Stomach smooth muscle (tissue), 2 donors: ENCODE results near the gene RS1.

Experiments
- H3K27ac ChIP-seq: one replicate; pipeline ENCODE4 v1.7.0; 2013; ENCODE audit warnings: mild to moderate bottlenecking, low read length, inconsistent platforms
- H3K27me3 ChIP-seq, 2 donors: one replicate each; pipeline ENCODE4 v1.7.0; 2013; ENCODE audit warnings: low read length in 2 of 2; ENCODE audit not compliant: insufficient read depth in 2 of 2, control insufficient read depth in 1 of 2
- H3K36me3 ChIP-seq, 2 donors: one replicate each; pipeline ENCODE4 v1.7.0; 2013; ENCODE audit warnings: low read length in 2 of 2; ENCODE audit not compliant: control insufficient read depth in 2 of 2, insufficient read depth in 2 of 2
- H3K4me1 ChIP-seq: one replicate; pipeline ENCODE4 v1.7.0; 2013; ENCODE audit warnings: low read length; ENCODE audit not compliant: control insufficient read depth, insufficient read depth
- H3K4me3 ChIP-seq, 2 donors: one replicate each; pipeline ENCODE4 v1.7.0; 2013; ENCODE audit warnings: low read length in 2 of 2
- H3K9ac ChIP-seq, 2 donors: one replicate each; pipeline ENCODE4 v1.7.0; 2013; ENCODE audit warnings: low read length in 2 of 2, mild to moderate bottlenecking in 1 of 2
- H3K9me3 ChIP-seq, 2 donors: one replicate each; pipeline ENCODE4 v1.7.0; 2013; ENCODE audit warnings: low read length in 2 of 2; ENCODE audit not compliant: control insufficient read depth in 2 of 2
- donor health status: healthy.
- donor health status: Pancreatic carcinoma.

Gene RS1

DNA sequence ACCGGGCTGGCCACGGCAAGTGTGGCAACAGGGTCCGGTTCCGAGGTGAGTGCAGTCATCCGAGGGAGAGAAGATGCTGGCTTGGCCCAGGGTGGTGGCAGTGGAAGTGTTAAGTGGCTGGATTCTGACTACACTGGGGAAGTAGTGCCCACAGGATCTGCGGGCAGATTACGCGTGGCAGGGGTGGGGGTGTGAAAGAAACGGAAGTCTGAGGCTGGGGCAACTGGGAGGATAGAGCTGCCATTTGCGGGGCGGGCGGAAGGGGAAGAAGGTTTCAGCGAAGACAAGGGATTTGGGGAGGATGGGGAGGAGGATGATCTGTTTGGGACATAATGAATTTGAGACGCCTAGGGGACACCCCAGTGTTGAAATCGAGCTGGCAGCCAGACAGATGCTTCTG, 5.3 kb downstream of the RS1 start:
- no peaks in the 10 kb centered on the region for H3K9me3 ChIP-seq
- H3K27ac ChIP-seq: no peak overlapping the region

DNA sequence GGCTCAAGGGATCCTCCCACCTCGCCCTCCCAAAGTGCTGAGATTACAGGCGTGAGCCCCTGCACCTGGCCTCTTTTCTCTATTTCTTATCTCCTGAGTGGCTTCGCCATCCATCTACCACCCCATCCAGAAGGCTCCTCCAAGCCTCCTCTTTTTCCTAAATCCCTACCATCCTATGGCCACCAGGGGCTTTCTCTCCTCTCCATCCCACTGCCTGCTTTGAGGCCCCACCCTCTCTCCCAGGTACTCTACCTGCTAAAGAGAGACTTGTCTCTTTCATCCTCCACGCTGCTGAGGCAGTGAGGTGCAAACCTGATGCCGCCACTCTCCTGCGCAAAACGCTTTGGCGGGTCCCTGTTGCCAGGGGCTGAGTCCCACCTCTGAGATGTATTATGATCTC, 7.0 kb downstream of the RS1 start:
- H3K4me1 ChIP-seq: no peaks in the 10 kb centered on the region
- H3K9ac ChIP-seq: no peak overlapping the region
- H3K27me3 ChIP-seq: no peaks in the 10 kb centered on the region
- H3K36me3 ChIP-seq: no peaks in the 10 kb centered on the region
- no peaks in the 10 kb centered on the region for H3K9me3 ChIP-seq
- no peak overlapping the region for H3K4me3 ChIP-seq
- H3K27ac ChIP-seq: no peak overlapping the region

More for the DNA sequence above, 5.3 kb downstream of the RS1 start:
- Histone ChIP-seq H3K27me3 (no peaks in the 10 kb centered on the region), H3K4me3 (no peak overlapping the region), H3K9ac (no peak overlapping the region), H3K36me3 (no peaks in the 10 kb centered on the region), H3K4me1 (no peaks in the 10 kb centered on the region)

DNA sequence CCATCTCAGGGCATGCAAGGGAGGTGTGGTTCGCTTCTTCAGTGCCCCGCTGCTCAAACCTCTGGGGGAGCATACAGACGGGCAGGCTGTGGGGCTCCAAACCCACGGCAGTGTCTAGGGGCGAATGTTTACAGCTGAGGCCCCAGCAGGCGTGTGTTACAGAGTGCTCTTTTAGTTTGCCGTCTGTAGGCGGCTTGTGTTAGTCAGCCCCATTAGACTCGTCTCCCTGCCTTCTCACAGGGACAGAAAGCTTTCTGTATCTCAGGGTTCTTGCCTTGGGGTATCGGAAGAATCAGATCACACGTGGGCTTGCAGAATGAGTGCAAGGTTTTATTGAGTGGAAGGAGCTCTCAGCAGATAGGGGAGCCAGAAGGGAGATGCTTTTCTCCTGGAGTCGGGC, 10.6 kb downstream of the RS1 start:
- H3K9ac ChIP-seq: no peak overlapping the region
- no peak overlapping the region for H3K4me3 ChIP-seq
- H3K9me3 ChIP-seq: no peaks in the 10 kb centered on the region
- no peaks in the 10 kb centered on the region for H3K36me3 ChIP-seq
- no peak overlapping the region for H3K27ac ChIP-seq
- no peaks in the 10 kb centered on the region for H3K4me1 ChIP-seq
- H3K27me3 ChIP-seq: no peaks in the 10 kb centered on the region

DNA sequence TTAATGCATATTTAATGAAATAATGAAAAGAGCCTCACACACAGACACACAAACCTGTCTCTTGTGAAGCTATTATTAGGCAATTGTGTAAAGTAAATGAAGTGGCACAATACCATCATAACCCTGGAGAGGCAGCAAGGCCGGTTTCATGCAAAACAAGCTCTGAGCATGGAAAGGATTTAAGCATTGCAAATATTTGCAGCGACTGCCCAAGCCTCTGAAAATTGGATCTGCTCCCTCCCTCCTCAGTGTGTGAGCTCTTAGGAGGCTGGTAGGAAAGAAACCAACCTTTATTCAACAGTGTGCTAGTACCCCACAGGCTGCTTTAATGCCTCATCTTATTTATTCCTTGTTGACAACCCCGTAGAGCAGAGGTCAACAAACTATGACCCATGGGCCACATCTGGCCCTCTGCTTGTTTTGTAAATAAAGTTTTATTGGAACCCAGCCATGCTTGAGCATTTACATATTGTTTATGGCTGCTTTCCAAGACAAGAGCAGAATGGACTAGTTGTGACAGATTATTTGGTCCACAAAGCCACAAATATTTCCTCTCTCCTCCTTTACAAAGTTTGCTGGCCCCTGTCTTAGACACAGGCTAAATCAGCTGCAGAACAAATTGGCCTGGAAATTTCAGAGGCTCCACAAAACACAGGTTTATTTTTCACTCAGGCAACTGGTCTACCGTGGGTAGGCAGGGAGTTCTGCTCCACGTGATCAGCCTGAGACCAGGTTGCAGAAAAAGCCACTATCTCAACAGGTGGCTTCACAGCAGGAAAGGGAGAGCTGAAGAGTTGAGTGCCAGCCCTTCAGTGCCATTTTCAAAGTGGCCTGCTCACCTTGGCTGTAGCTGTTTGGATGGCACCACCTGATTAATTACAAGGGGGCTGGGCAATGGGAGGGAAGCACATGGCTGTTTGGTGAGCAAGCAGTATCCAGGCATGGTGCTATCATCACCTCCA, 16.8 kb downstream of the RS1 start:
- Histone ChIP-seq H3K27ac (no peak overlapping the region), H3K36me3 (no peaks in the 10 kb centered on the region), H3K27me3 (no peaks in the 10 kb centered on the region)

DNA sequence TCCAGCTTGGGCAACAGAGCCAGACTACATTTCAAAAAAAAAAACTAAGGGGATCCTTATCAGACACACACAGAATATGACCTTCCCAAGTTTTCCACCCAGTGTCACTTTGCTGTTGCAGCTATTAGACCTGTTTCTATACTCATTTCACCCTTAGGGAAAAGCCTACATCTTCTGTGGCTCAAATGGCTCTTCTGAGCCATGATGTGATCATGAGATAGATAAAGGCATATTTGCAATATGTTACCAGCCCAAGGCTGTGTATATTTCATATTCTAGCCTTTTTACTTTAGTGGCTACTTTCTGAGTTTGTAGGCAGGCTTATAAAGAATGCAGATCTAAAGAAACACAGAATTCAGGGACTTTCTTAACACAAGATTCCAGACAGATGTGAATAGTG, 19.3 kb downstream of the RS1 start:
- no peak overlapping the region for H3K27ac ChIP-seq
- H3K9ac ChIP-seq: no peak overlapping the region
- H3K4me1 ChIP-seq: no peaks in the 10 kb centered on the region
- no peaks in the 10 kb centered on the region for H3K9me3 ChIP-seq
- no peaks in the 10 kb centered on the region for H3K36me3 ChIP-seq
- H3K4me3 ChIP-seq: no peak overlapping the region
- no peaks in the 10 kb centered on the region for H3K27me3 ChIP-seq

More for the DNA sequence above, 16.8 kb downstream of the RS1 start:
- H3K4me3 ChIP-seq: no peak overlapping the region
- H3K9me3 ChIP-seq: no peaks in the 10 kb centered on the region
- H3K9ac ChIP-seq: no peak overlapping the region
- H3K4me1 ChIP-seq: no peaks in the 10 kb centered on the region

DNA sequence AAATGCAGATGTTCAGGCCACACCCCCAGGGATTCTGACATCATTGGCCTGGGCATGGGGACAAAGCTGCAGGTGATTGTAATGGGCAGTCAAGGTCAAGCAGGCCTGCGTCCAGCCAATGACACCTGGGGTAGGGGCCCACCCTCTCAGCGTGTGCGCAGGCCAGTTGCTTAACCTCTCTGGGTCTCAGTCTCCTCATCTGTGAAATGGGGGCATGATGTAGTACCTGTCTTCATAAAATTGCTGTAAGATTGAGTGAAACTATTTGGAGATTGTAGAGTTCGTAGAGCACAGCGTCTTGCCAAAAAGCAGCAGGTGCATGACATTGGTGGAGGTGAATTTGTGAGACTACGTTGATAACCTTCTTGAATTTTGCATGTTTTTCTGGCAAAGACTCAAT, 21.2 kb downstream of the RS1 start:
- no peak overlapping the region for H3K9ac ChIP-seq
- no peaks in the 10 kb centered on the region for H3K27me3 ChIP-seq
- H3K4me1 ChIP-seq: no peaks in the 10 kb centered on the region
- H3K4me3 ChIP-seq: no peak overlapping the region
- no peaks in the 10 kb centered on the region for H3K36me3 ChIP-seq
- no peak overlapping the region for H3K27ac ChIP-seq
- H3K9me3 ChIP-seq: no peaks in the 10 kb centered on the region

DNA sequence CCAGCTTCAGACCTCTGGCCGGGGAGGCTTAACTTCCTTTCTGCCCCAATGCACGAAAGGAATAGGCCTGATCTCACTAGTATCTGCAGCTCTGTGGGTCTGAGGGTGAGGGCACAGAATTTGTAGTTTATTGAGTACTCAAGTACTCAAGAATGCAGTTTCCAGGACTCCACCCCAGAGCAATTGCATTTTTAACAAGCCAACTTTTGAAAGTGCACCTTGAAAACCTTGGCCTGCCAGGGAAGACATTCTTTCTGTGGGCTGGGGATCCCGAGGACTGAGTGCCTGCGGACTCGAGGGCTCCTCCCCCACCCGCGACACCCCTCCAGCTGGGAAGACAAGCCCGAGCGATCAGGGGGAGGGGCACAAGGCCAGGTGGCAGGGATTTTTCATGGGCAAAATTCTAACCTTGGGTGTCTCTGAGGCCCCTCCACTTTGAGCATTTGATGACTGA, 22.4 kb downstream of the RS1 start:
- Histone ChIP-seq H3K36me3 (no peaks in the 10 kb centered on the region), H3K27ac (no peak overlapping the region), H3K27me3 (no peaks in the 10 kb centered on the region), H3K9ac (no peak overlapping the region), H3K4me1 (no peaks in the 10 kb centered on the region), H3K4me3 (no peak overlapping the region), H3K9me3 (no peaks in the 10 kb centered on the region)

DNA sequence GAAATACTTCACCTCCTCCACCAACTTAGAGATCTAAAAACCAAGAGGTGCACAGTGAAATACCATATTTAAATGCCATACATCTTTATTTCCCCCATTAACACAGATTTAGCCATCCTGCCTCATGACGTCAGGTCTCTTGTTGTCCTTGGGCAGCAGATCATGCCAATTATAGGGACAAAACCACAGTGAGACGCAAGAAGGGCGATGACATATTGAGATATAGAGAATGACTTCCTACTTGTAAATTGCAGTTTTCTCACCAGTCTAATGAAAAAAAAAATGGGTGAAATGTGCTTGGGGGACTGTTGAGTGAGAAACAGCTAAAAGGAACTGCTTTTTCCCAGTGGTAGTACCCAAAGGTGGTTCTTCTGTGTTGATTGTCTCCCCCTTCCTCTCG, 24.3 kb downstream of the RS1 start:
- Histone ChIP-seq H3K36me3 (no peaks in the 10 kb centered on the region), H3K27ac (no peak overlapping the region), H3K4me1 (no peaks in the 10 kb centered on the region), H3K27me3 (no peaks in the 10 kb centered on the region), H3K4me3 (no peak overlapping the region), H3K9ac (no peak overlapping the region), H3K9me3 (no peaks in the 10 kb centered on the region)

DNA sequence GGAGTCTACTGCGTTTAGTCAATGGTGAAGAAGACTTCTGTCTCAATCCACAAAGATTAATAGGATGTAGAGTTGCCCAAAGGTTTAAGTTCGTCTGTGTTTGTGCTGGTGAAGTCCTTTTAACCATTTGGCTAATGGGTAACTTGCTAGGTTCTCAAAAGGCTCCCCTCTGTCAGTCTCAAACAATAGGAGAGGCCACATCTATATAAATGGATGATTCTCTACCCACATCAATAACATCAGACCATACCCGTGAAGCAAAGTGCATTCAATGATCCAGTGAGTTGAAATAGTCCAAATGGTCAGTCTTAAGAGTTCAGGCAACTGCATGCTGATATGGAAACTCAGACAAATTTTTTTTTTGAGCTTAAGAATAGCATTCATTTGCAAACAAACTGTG, 28.1 kb downstream of the RS1 start:
- Histone ChIP-seq H3K4me3 (no peak overlapping the region), H3K9ac (no peak overlapping the region), H3K4me1 (no peaks in the 10 kb centered on the region), H3K27ac (no peak overlapping the region), H3K36me3 (no peaks in the 10 kb centered on the region), H3K9me3 (no peaks in the 10 kb centered on the region), H3K27me3 (peaks cover 0 to 2% of the 10 kb centered on the region in 2 donors)

DNA sequence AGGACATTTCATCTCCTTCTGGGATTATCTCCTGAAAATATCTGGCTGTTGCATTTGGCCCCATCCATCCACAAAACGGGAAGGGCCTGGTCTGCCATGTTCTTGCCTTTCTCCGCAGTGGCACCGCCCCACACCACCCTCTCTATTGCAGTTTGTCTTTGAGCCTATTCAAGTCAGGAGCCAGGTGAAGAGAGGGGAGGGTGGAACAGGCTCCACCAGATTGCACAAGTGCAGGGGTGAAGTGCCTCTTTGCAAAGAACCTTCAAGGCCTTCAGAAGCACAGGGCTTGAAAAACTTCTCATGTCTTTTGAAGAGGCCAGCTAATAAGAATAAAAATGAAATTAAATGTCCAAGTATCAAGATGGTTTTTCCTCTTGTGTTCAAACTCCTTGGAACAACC, 28.7 kb downstream of the RS1 start:
- H3K27me3 ChIP-seq: peaks cover 0 to 2% of the 10 kb centered on the region in 2 donors
- H3K9me3 ChIP-seq: no peaks in the 10 kb centered on the region
- H3K27ac ChIP-seq: no peak overlapping the region
- no peaks in the 10 kb centered on the region for H3K36me3 ChIP-seq
- H3K9ac ChIP-seq: no peak overlapping the region
- H3K4me1 ChIP-seq: no peaks in the 10 kb centered on the region
- H3K4me3 ChIP-seq: no peak overlapping the region

DNA sequence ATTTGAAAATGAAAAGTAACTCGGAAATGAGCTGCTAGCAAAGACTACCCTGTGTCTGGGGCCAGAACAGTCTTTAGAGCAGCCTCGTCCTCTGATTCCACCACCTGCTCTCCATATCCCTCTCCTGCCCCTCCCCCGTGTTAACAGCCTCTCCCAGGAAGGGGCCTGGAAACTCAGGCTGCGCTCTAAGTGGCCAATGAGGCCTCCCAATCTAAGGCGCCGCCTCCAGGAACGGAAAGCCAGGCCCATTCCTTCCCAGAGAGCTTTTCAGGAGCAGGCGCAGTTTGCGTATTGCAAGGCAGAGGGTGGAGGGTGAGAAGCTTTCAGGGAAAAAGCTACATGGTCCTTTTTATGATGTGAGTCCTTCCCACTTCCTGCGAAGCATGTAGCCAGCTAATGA, 31.2 kb downstream of the RS1 start:
- no peak overlapping the region for H3K9ac ChIP-seq

More for the DNA sequence above, 31.2 kb downstream of the RS1 start:
- no peaks in the 10 kb centered on the region for H3K4me1 ChIP-seq
- no peak overlapping the region for H3K4me3 ChIP-seq
- H3K27ac ChIP-seq: no peak overlapping the region
- peaks cover 0 to 2% of the 10 kb centered on the region in 2 donors for H3K27me3 ChIP-seq
- no peaks in the 10 kb centered on the region for H3K36me3 ChIP-seq
- no peaks in the 10 kb centered on the region for H3K9me3 ChIP-seq
